Measurements from ENCODE around the gene FUT7. TPM values are rescaled to one million over a fixed set of nuclear protein-coding genes. Genes with fewer than 3 reads are reported as not detected.

The FUT7 gene
- polyA plus RNA-seq, 3 donors: 6.1 to 13.4 (median 10.5) TPM

GRCh38 chr9:137075275-137075775 is 43.4 kb upstream of the FUT7 start:
- Histone ChIP-seq H3K27me3 (ENCODE audit: control insufficient read depth in 2 of 2, insufficient read depth in 2 of 2, low read length in 2 of 2) (no peaks in the 10 kb centered on the region), H3K79me2 (ENCODE audit: insufficient read depth, low read length) (no peaks in the 10 kb centered on the region), H4K20me1 (ENCODE audit: insufficient read depth, low read length) (peaks cover 20% of the 10 kb centered on the region), H2AFZ (ENCODE audit: insufficient read depth, low read depth, low read length, poor library complexity, severe bottlenecking) (no peak overlapping the region), H3K4me2 (replicated peaks; ENCODE audit: extremely low read depth, low read length, poor library complexity, severe bottlenecking) (no peak overlapping the region), H3K4me3 (replicated peaks in 1 of 3; ENCODE audit: low read depth in 2 of 3, low read length in 3 of 3) (no peak overlapping the region), H3K4me1 (ENCODE audit: control insufficient read depth in 1 of 2, insufficient read depth in 2 of 2, low read length in 2 of 2) (peaks cover 30 to 75% of the 10 kb centered on the region in 2 donors), H3K9ac (ENCODE audit: insufficient read depth, low read length, poor library complexity, severe bottlenecking) (no peak overlapping the region), H3K36me3 (replicated peaks in 1 of 2; ENCODE audit: control insufficient read depth in 1 of 2, insufficient read depth in 2 of 2, low read length in 2 of 2) (peaks cover 12% of the 10 kb centered on the region in 2 donors), H3K27ac (ENCODE audit: low read depth in 1 of 2, low read length in 2 of 2) (peak overlapping the region in 1 of 2 donors; percentile 87), H3K9me3 (replicated peaks in 1 of 2; ENCODE audit: control insufficient read depth in 1 of 2, insufficient read depth in 1 of 2, low read length in 2 of 2) (no peaks in the 10 kb centered on the region)
- Mint-ChIP-seq H3K9me3 (peaks cover 0 to 4% (median 2%) of the 10 kb centered on the region in 7 donors), H3K36me3 (peaks cover 8 to 19% of the 10 kb centered on the region in 2 donors), H3K27me3 (ENCODE audit: low read depth in 3 of 3) (peaks cover 0 to 3% (median 0%) of the 10 kb centered on the region in 3 donors), H3K4me1 (peaks cover 67% of the 10 kb centered on the region), H3K27ac (peak overlapping the region; percentile 89 to 96 (median 93)), H3K4me3 (peak overlapping the region in 1 of 2 donors; percentile 16)
- TF ChIP-seq, protein P1, sequence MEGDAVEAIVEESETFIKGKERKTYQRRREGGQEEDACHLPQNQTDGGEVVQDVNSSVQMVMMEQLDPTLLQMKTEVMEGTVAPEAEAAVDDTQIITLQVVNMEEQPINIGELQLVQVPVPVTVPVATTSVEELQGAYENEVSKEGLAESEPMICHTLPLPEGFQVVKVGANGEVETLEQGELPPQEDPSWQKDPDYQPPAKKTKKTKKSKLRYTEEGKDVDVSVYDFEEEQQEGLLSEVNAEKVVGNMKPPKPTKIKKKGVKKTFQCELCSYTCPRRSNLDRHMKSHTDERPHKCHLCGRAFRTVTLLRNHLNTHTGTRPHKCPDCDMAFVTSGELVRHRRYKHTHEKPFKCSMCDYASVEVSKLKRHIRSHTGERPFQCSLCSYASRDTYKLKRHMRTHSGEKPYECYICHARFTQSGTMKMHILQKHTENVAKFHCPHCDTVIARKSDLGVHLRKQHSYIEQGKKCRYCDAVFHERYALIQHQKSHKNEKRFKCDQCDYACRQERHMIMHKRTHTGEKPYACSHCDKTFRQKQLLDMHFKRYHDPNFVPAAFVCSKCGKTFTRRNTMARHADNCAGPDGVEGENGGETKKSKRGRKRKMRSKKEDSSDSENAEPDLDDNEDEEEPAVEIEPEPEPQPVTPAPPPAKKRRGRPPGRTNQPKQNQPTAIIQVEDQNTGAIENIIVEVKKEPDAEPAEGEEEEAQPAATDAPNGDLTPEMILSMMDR (IDR thresholded peaks at IDR 0.05): no peak
- intact Hi-C loops (cut with micrococcal nuclease): no loop called here
- no CpG with 5 or more reads among the region's 12 CpGs for WGBS (ENCODE audit: insufficient coverage)
- DNase-seq: peak in 2 of 3 donors; percentile 47 to 48

GRCh38 chr9:137074657-137075274 is 42.9 kb upstream of the FUT7 start:
- Mint-ChIP-seq H3K27me3 (ENCODE audit: low read depth in 3 of 3) (peaks cover 0 to 3% (median 0%) of the 10 kb centered on the region in 3 donors), H3K4me3 (peak overlapping the region in 1 of 2 donors; percentile 39), H3K9me3 (peaks cover 0 to 4% (median 2%) of the 10 kb centered on the region in 7 donors), H3K27ac (peak overlapping the region; percentile 89 to 96 (median 93)), H3K4me1 (peaks cover 64% of the 10 kb centered on the region), H3K36me3 (peaks cover 4 to 13% of the 10 kb centered on the region in 2 donors)
- peaks cover 36 to 75% of the 10 kb centered on the region in 2 donors for H3K4me1 ChIP-seq (ENCODE audit: control insufficient read depth in 1 of 2, insufficient read depth in 2 of 2, low read length in 2 of 2)
- H3K27me3 ChIP-seq (ENCODE audit: control insufficient read depth in 2 of 2, insufficient read depth in 2 of 2, low read length in 2 of 2): no peaks in the 10 kb centered on the region
- no peak overlapping the region for H3K9ac ChIP-seq (ENCODE audit: insufficient read depth, low read length, poor library complexity, severe bottlenecking)
- peaks cover 6 to 7% of the 10 kb centered on the region in 2 donors for H3K36me3 ChIP-seq (replicated peaks in 1 of 2; ENCODE audit: control insufficient read depth in 1 of 2, insufficient read depth in 2 of 2, low read length in 2 of 2)
- peaks cover 17% of the 10 kb centered on the region for H4K20me1 ChIP-seq (ENCODE audit: insufficient read depth, low read length)
- no peak overlapping the region for H3K4me3 ChIP-seq (replicated peaks in 1 of 3; ENCODE audit: low read depth in 2 of 3, low read length in 3 of 3)
- peak overlapping the region in 1 of 2 donors; percentile 87 for H3K27ac ChIP-seq (ENCODE audit: low read depth in 1 of 2, low read length in 2 of 2)
- H3K4me2 ChIP-seq (replicated peaks; ENCODE audit: extremely low read depth, low read length, poor library complexity, severe bottlenecking): no peak overlapping the region
- no peaks in the 10 kb centered on the region for H3K9me3 ChIP-seq (replicated peaks in 1 of 2; ENCODE audit: control insufficient read depth in 1 of 2, insufficient read depth in 1 of 2, low read length in 2 of 2)
- intact Hi-C loops (cut with micrococcal nuclease): no loop called here
- no peak for DNase-seq
- no peaks in the 10 kb centered on the region for H3K79me2 ChIP-seq (ENCODE audit: insufficient read depth, low read length)
- 76% methylated on average over 9 of the region's 12 CpGs for WGBS (ENCODE audit: insufficient coverage)
- TF ChIP-seq, protein P1 (IDR thresholded peaks at IDR 0.05): no peak
- no peak overlapping the region for H2AFZ ChIP-seq (ENCODE audit: insufficient read depth, low read depth, low read length, poor library complexity, severe bottlenecking)

All from CD14-positive monocyte (primary cell).